ENCODE measurements around the gene ANKRD44. TPM values are rescaled to one million over a fixed set of nuclear protein-coding genes. Genes with fewer than 3 reads are reported as not detected.

The ANKRD44 gene
- total RNA-seq, 2 experiments from 2014 or later = 188 to 224 TPM

DNA sequence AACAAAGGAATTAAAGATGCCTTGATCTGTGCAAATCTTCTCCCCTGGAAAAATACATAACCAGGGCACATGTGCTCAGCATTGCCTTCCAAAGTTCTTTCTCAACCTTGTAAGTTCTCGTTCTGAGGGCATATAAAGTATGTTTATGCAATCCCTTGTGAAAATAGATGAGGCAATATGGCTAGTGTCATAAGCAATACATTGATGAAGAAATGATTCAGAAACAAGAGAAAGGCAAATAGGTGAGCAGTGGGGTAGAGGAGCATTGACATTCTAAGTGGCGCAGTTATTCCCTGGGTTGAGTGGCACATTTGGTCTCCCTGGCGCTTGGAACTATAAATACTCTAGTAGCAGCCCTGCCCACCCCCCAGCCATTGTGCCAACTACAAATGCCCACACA is 326.6 kb downstream of the ANKRD44 start:
- CTCF ChIA-PET = no interaction called here
- no peak overlapping the region for H3K27ac Mint-ChIP-seq
- no peak for ATAC-seq

DNA sequence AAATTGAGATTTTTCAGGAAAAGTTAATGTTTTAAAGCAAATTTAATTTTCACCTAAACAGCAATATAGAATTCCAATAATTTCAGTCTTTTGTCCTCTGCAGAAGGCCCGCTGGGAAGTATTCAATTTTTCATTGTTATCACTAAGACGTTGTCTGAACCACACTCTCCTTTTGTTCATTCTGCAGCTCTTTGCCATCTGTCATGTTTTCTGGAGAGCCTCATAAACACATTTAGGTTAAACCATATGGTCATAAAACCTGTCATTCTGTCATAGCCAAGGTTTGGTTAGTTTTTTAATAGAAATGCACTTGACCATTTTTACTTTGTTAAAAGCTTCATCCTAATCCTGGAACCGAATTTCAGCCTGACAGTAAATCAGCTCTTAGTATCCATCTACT is 330.1 kb downstream of the ANKRD44 start:
- Mint-ChIP-seq H3K27ac (no peak overlapping the region), H3K4me1 (ENCODE audit: low read depth) (peaks cover 2% of the 10 kb centered on the region), H3K9me3 (ENCODE audit: insufficient read depth) (peaks cover 7% of the 10 kb centered on the region), H3K36me3 (ENCODE audit: low read depth) (peaks cover 26% of the 10 kb centered on the region), H3K4me3 (no peak overlapping the region), H3K27me3 (ENCODE audit: low read depth) (no peaks in the 10 kb centered on the region)
- ATAC-seq = no peak
- POLR2A ChIA-PET = interaction anchor here (0.6 kb wide), 1 partner anchor 576 kb away, joined by 3 read pairs; no protein-coding TSS in a partner anchor
- CTCF ChIA-PET = no interaction called here
- no peak for DNase-seq

More for the DNA sequence above, 326.6 kb downstream of the ANKRD44 start:
- peaks cover 45% of the 10 kb centered on the region for H3K36me3 Mint-ChIP-seq (ENCODE audit: low read depth)
- H3K9me3 Mint-ChIP-seq (ENCODE audit: insufficient read depth) = no peaks in the 10 kb centered on the region
- H3K27me3 Mint-ChIP-seq (ENCODE audit: low read depth) = no peaks in the 10 kb centered on the region
- H3K4me1 Mint-ChIP-seq (ENCODE audit: low read depth) = peaks cover 22% of the 10 kb centered on the region
- POLR2A ChIA-PET = no interaction called here
- DNase-seq = no peak
- no peak overlapping the region for H3K4me3 Mint-ChIP-seq

- H3K36me3 Mint-ChIP-seq (ENCODE audit: low read depth) = peaks cover 21% of the 10 kb centered on the region
- no peaks in the 10 kb centered on the region for H3K27me3 Mint-ChIP-seq (ENCODE audit: low read depth)
- DNase-seq (no peak), ATAC-seq (no peak)
- H3K9me3 Mint-ChIP-seq (ENCODE audit: insufficient read depth) = peaks cover 7% of the 10 kb centered on the region
- no peak overlapping the region for H3K27ac Mint-ChIP-seq
- H3K4me1 Mint-ChIP-seq (ENCODE audit: low read depth) = no peaks in the 10 kb centered on the region
- no peak overlapping the region for H3K4me3 Mint-ChIP-seq
- ChIA-PET POLR2A (interaction anchor here (0.6 kb wide), 1 partner anchor 577 kb away, joined by 3 read pairs; no protein-coding TSS in a partner anchor), CTCF (no interaction called here)
These were observed 330.6 kb downstream of the ANKRD44 start for GRCh38 chr2:196980001-196980400.

GRCh38 chr2:196977507-196977906 is 333.1 kb downstream of the ANKRD44 start:
- POLR2A ChIA-PET = no interaction called here
- no peaks in the 10 kb centered on the region for H3K4me1 Mint-ChIP-seq (ENCODE audit: low read depth)
- CTCF ChIA-PET = no interaction called here
- no peaks in the 10 kb centered on the region for H3K27me3 Mint-ChIP-seq (ENCODE audit: low read depth)
- H3K9me3 Mint-ChIP-seq (ENCODE audit: insufficient read depth) = peaks cover 7% of the 10 kb centered on the region
- no peak overlapping the region for H3K27ac Mint-ChIP-seq
- H3K4me3 Mint-ChIP-seq = no peak overlapping the region
- ATAC-seq = no peak
- H3K36me3 Mint-ChIP-seq (ENCODE audit: low read depth) = peaks cover 12% of the 10 kb centered on the region
- no peak for DNase-seq

DNA sequence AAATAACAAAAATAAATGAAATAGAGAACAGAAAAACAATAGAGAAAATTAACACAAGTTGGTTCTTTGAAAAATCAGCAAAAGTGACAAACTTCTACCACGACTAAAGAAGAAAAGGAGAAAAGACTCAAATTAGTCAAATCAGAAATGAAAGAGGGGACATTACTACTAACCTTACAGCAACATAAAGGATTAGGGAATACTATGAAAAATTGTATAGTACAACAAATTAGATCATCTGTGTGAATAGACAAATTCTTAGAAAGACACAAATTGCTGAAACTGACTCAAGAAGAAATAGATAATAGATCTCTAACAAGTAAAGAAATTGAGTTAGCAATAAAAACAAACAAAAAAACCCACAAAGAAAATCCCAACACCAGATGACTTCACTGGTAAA is 335.6 kb downstream of the ANKRD44 start:
- no peak for DNase-seq
- no peak for ATAC-seq
- Mint-ChIP-seq H3K36me3 (ENCODE audit: low read depth) (peaks cover 8% of the 10 kb centered on the region), H3K27me3 (ENCODE audit: low read depth) (no peaks in the 10 kb centered on the region), H3K27ac (no peak overlapping the region), H3K4me1 (ENCODE audit: low read depth) (no peaks in the 10 kb centered on the region), H3K9me3 (ENCODE audit: insufficient read depth) (peaks cover 7% of the 10 kb centered on the region), H3K4me3 (no peak overlapping the region)
- CTCF ChIA-PET = no interaction called here
- POLR2A ChIA-PET = interaction anchor here (0.6 kb wide), 1 partner anchor 8 kb away, joined by 3 read pairs; no protein-coding TSS in a partner anchor

GRCh38 chr2:196971574-196972279 is 338.9 kb downstream of the ANKRD44 start:
- CTCF ChIA-PET = no interaction called here
- Mint-ChIP-seq H3K4me1 (ENCODE audit: low read depth) (no peaks in the 10 kb centered on the region), H3K27ac (no peak overlapping the region), H3K27me3 (ENCODE audit: low read depth) (no peaks in the 10 kb centered on the region), H3K4me3 (no peak overlapping the region), H3K36me3 (ENCODE audit: low read depth) (peaks cover 5% of the 10 kb centered on the region), H3K9me3 (ENCODE audit: insufficient read depth) (peaks cover 4% of the 10 kb centered on the region)
- no peak for DNase-seq
- POLR2A ChIA-PET = no interaction called here
- no peak for ATAC-seq

GRCh38 chr2:196970099-196970498 is 340.5 kb downstream of the ANKRD44 start:
- no peak for ATAC-seq
- Mint-ChIP-seq H3K4me3 (no peak overlapping the region), H3K27me3 (ENCODE audit: low read depth) (no peaks in the 10 kb centered on the region), H3K27ac (no peak overlapping the region), H3K9me3 (ENCODE audit: insufficient read depth) (peaks cover 4% of the 10 kb centered on the region), H3K36me3 (ENCODE audit: low read depth) (peaks cover 7% of the 10 kb centered on the region), H3K4me1 (ENCODE audit: low read depth) (no peaks in the 10 kb centered on the region)
- DNase-seq = no peak
- ChIA-PET CTCF (no interaction called here), POLR2A (no interaction called here)

GRCh38 chr2:196968516-196968915 is 342.1 kb downstream of the ANKRD44 start:
- Mint-ChIP-seq H3K9me3 (ENCODE audit: insufficient read depth) (peaks cover 4% of the 10 kb centered on the region), H3K27ac (no peak overlapping the region), H3K36me3 (ENCODE audit: low read depth) (peaks cover 7% of the 10 kb centered on the region), H3K4me1 (ENCODE audit: low read depth) (peaks cover 4% of the 10 kb centered on the region), H3K27me3 (ENCODE audit: low read depth) (no peaks in the 10 kb centered on the region), H3K4me3 (no peak overlapping the region)
- DNase-seq = no peak
- no peak for ATAC-seq
- POLR2A ChIA-PET = no interaction called here
- CTCF ChIA-PET = no interaction called here

GRCh38 chr2:196967775-196968174 is 342.8 kb downstream of the ANKRD44 start:
- ATAC-seq = no peak
- peaks cover 7% of the 10 kb centered on the region for H3K36me3 Mint-ChIP-seq (ENCODE audit: low read depth)
- peaks cover 4% of the 10 kb centered on the region for H3K9me3 Mint-ChIP-seq (ENCODE audit: insufficient read depth)
- H3K4me1 Mint-ChIP-seq (ENCODE audit: low read depth) = peaks cover 9% of the 10 kb centered on the region
- H3K4me3 Mint-ChIP-seq = no peak overlapping the region
- POLR2A ChIA-PET = no interaction called here
- no peaks in the 10 kb centered on the region for H3K27me3 Mint-ChIP-seq (ENCODE audit: low read depth)
- CTCF ChIA-PET = interaction anchor here (0.6 kb wide), 1 partner anchor 753 kb away, joined by 3 read pairs; no protein-coding TSS in a partner anchor
- DNase-seq = no peak
- no peak overlapping the region for H3K27ac Mint-ChIP-seq

DNA sequence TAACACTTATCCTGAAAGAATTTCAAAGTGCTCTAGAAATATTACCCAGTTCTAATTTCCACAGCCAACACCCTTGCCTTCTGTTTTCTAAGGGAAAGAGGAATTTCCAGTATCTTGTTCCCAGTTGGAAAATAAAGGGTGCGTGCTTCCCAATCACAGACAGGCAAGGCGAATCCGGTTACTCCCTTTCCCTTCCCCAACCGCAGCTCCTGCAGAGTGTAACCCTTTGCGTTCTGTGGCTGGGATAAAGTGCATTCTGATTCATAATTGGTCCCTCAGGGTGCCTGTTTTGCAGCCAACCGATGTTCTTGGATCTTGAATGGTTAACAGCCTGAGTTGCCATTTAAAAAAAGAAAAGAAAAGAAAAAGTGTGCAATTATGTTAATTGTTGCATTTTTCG is 343.5 kb downstream of the ANKRD44 start:
- Mint-ChIP-seq H3K27ac (no peak overlapping the region), H3K27me3 (ENCODE audit: low read depth) (no peaks in the 10 kb centered on the region), H3K36me3 (ENCODE audit: low read depth) (peaks cover 7% of the 10 kb centered on the region), H3K9me3 (ENCODE audit: insufficient read depth) (peaks cover 4% of the 10 kb centered on the region), H3K4me3 (no peak overlapping the region), H3K4me1 (ENCODE audit: low read depth) (peaks cover 14% of the 10 kb centered on the region)
- ChIA-PET CTCF (interaction anchor here (0.6 kb wide), 1 partner anchor 752 kb away, joined by 3 read pairs; no protein-coding TSS in a partner anchor), POLR2A (no interaction called here)
- DNase-seq = no peak
- ATAC-seq = no peak

- CTCF ChIA-PET = no interaction called here
- Mint-ChIP-seq H3K9me3 (ENCODE audit: insufficient read depth) (peaks cover 4% of the 10 kb centered on the region), H3K27me3 (ENCODE audit: low read depth) (no peaks in the 10 kb centered on the region), H3K27ac (no peak overlapping the region), H3K36me3 (ENCODE audit: low read depth) (peaks cover 10% of the 10 kb centered on the region), H3K4me1 (ENCODE audit: low read depth) (peaks cover 24% of the 10 kb centered on the region), H3K4me3 (no peak overlapping the region)
- DNase-seq = no peak
- POLR2A ChIA-PET = no interaction called here
- ATAC-seq = no peak
These were observed 344.5 kb downstream of the ANKRD44 start for GRCh38 chr2:196966061-196966460.

GRCh38 chr2:196965651-196966050 is 344.9 kb downstream of the ANKRD44 start:
- Mint-ChIP-seq H3K9me3 (ENCODE audit: insufficient read depth) (peaks cover 4% of the 10 kb centered on the region), H3K4me3 (no peak overlapping the region), H3K27me3 (ENCODE audit: low read depth) (no peaks in the 10 kb centered on the region), H3K36me3 (ENCODE audit: low read depth) (peaks cover 10% of the 10 kb centered on the region), H3K4me1 (ENCODE audit: low read depth) (peaks cover 26% of the 10 kb centered on the region), H3K27ac (no peak overlapping the region)
- no peak for DNase-seq
- ATAC-seq = no peak
- POLR2A ChIA-PET = no interaction called here
- CTCF ChIA-PET = no interaction called here

All from activated CD8-positive, alpha-beta T cell treated with anti-CD3 and anti-CD28 coated beads, Interleukin-2, amount 10 ng/mL, durations not matched to agents 7 days and 5 days (primary cell).